HT-29 (cell line): ENCODE results near the gene GTF2IRD1. TPM values are rescaled to one million over a fixed set of nuclear protein-coding genes. Genes with fewer than 3 reads are reported as not detected.
"Not testable (repeated sequence)": the region's sequence is repeated elsewhere in the genome, so short reads cannot be mapped to it uniquely, and the experiment has no call there.

ENCODE experiments used
- DNase-seq: peaks from one replicate; pipeline ENCODE4 v3.0.0-alpha.2; 2015; ENCODE audit warnings: low spot score
- total RNA-seq: library from RNA; depleted of rRNA; stranded (reverse); fragments of >200 nt; shearing (Covaris generic); gene quantifications from 2 replicates; pipeline ENCODE4 v1.2.3, GENCODE V29; 2014; rRNA removed

Gene GTF2IRD1, protein sequence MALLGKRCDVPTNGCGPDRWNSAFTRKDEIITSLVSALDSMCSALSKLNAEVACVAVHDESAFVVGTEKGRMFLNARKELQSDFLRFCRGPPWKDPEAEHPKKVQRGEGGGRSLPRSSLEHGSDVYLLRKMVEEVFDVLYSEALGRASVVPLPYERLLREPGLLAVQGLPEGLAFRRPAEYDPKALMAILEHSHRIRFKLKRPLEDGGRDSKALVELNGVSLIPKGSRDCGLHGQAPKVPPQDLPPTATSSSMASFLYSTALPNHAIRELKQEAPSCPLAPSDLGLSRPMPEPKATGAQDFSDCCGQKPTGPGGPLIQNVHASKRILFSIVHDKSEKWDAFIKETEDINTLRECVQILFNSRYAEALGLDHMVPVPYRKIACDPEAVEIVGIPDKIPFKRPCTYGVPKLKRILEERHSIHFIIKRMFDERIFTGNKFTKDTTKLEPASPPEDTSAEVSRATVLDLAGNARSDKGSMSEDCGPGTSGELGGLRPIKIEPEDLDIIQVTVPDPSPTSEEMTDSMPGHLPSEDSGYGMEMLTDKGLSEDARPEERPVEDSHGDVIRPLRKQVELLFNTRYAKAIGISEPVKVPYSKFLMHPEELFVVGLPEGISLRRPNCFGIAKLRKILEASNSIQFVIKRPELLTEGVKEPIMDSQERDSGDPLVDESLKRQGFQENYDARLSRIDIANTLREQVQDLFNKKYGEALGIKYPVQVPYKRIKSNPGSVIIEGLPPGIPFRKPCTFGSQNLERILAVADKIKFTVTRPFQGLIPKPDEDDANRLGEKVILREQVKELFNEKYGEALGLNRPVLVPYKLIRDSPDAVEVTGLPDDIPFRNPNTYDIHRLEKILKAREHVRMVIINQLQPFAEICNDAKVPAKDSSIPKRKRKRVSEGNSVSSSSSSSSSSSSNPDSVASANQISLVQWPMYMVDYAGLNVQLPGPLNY
- total RNA-seq: 34.6 and 41.5 TPM in 2 replicates

DNA sequence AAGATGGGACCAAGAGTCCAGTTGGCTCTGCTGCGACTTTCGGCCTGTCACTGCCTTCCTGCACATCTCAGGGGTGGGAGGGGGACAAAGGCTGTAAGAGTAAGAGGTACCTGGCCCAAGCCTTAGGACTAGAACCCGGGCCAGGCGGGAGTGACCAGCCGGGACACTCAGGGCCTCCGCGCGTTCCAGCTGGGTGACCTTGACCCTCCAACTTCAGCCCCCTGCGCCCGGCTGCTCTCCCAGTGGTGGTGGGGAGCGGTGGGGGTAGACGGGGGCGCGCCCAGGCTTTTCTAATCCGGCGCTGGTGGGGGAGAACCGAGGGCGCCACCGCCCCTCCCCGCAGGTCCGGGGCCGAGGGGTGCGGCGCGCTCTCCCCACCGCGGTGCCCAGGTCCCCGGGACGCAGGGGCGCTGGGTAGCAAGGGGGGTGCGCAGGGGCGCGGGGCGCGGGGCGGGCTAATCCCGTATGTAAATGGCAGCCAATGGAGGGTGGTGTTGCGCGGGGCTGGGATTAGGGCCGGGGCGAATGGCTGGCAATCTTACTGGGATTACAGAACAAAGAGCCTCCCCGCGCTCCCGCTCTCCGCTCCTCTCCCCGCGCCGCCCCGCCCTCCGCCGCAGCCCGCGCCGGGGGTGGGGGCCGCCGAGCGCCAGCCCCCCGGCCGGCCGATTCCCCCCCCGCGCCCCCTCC, at the start of gene GTF2IRD1:
TSS of gene GTF2IRD1 (plus strand) at position 585 of the 690 bp plus-strand sequence. CDS start 54,175 bp downstream, outside the sequence.
- peak; percentile 50 for DNase-seq

DNA sequence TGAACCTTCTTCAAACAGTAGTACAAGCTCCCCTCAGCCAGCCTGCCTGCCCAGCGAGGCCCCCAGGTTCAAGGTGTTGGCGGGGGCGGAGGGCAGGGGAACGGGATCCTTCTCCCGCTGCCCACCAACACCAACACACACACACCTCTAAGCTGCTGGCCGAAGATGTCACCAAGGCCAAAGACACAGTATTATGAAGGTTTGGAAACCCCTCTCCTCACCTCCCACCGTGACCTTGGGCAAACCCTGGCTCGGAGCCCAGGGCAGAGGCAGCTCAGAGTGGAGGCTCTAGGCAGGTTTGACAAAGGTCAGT, 49.4 kb upstream of the GTF2IRD1 start:
- no peak for DNase-seq

DNA sequence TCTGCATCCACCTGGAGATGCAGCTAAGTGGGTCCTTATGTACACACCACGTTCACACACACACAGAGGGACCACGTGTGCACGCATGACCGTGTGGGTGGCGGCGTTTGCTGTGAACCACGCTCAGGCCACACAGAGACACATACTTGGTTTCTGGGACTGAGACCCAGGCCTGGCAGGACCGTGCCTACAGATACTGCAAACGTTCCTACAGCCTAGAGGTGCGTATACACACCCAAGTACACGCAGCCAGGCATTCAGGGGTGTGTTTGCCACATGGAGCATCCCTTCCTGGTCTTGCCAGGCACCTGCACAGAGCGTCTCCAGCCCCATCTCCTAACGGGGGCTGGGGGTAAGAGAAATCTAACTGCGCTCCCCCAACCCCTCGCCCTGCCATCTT, 49.0 kb upstream of the GTF2IRD1 start:
- no peak for DNase-seq

DNA sequence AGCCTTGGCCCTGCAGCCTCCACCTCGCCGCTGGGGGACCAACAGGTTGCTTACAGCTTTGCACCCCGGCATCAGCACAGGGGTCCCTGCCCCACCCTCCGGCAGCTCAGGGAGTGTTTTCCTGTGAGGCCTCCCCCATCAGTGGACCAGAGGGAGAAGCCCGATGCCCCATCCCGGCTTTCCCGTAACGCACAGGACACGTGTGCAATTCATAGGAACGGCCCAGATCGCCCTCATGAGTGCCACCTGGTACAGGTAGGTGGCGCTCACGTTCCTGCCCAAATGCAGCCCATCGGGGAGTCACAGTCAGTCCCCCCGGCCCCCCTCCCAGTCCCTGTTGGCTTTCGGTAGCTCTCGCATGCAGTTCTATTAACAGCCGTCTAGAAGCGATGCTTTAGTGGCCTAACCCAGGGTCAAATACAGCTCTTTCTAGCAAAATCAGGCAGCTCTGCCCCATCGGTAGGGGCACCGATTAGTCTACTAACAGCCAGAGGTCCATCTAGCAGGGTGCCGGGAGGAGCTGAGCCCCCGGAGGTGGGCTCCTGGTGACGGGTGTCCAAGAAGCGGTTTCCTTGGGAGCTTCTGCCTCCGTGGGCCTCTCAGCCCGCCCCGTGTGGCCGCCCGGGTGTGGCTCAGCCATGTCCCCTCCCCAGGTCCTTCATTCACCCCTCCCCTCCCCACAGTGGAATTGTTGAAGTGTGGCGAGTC, 48.4 kb upstream of the GTF2IRD1 start:
- peak; percentile 62 for DNase-seq

DNA sequence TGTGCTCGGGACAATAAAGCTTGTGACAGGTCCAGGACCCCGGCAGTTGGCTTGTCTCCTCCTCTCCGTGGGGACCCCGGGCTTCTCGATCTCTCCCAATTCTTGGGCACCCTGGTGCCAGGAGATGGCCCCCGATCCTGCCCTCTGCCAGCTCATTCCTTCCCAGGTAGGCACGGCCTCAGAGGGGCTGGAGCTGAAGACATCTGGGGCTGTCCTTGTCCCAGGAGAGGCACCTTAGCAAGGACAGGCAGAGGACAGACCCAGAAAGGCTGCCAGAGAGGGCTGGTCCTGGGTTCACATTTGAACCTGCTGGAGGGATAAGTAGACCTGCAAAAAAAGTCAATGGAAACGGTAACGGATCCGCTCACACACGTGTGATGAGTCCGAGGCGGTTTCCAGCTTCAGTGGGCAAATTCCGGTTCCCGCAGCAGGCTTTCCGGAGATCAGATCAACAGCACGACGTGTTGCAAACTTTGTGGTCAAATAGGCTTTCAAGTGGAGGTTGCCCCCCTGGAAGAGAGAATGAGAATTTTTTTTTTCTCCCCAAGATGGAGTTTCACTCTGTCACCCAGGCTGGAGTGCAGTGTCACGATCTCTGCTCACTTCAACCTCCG, 47.7 kb upstream of the GTF2IRD1 start:
- no peak for DNase-seq

DNA sequence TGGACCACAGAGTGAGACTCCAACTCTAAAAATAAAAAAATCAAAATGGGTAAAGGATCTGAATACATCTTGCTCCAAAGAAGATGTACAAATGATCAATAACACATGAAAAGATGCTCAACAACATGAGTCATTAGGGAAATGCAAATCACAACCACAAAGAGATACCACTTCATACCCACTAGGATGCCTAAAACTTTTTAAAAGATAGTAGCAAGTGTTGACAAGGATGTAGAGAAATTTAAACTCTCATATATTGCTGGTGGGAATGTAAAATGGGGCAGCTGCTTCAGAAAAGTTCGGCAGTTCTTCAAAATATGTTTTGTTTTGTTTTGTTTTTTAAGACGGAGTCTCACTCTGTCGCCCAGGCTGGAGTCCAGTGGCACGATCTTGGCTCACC, 45.7 kb upstream of the GTF2IRD1 start:
- DNase-seq: no peak

DNA sequence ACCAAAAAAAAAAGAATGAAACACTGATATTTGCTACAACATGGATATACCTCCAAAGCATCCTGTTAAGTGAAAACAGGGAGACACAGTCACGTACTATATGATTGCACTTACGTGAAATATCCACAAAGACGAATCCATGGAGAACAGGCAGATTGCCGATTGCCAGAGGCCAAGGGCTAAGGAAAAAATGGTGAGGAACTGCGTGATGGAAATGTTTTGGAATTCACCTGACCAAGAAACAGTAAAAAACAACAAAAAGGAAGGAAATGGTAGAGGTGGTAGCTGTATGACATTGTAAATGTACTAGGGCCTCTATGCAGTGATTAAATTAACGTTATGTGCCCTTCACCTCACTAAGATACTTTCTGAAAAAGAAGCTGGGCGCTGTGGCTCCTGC, 44.1 kb upstream of the GTF2IRD1 start:
- DNase-seq: no peak

DNA sequence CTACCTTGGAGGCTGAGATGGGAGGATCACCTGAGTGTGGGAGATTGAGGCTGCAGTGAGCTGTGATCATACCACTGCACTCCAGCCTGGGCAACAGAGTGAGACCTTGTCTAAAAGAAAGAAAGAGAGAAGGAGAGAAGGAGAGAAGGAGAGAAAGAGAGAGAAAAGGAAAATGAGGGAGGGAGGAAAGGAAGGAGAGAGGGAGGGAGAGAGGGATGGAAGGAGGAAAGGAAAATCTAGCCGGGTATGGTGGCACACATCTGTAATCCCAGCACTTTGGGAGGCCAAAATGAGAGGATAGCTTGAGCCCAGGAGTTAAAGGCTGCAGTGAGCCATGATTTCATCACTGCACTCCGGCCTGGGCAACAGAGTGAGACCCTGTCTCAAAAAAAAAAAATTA, 42.9 kb upstream of the GTF2IRD1 start:
- DNase-seq: no peak

DNA sequence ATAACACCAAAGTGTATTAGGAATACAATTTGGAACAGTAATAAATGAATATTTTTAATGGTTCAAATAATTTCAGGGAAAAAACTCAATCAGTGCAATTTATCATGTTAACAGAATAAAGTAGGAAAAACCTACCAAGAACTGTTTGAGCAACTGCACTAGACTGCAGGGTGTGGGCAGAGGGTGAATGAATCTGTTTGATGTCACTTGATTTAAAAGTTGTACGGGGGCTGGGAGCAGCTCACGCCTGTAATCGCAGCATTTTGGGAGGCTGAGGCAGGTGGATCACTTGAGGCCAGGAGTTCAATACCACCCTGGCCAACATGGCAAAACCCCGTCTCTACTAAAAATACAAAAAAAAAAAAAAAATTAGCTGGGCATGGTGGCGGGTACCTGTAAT, 42.1 kb upstream of the GTF2IRD1 start:
- not testable (repeated sequence) for DNase-seq

DNA sequence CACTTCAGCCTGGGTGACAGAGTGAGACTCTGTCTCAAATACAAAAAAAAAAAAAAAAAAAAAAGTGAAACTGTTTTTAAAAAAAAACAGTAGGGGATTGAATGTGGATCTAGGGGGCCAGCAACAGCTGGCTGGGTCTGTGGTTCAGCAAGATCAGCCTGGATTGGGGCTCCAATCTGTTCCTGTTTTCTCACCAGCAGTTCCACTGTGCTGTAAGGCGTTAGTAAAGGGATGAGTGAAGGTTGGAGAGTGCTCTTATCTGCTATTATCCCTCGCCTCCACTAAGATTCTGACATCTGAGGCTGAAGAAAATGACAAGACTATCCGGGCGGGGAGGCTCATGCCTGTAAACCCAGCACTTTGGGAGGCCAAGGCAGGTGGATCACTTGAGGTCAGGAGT, 41.6 kb upstream of the GTF2IRD1 start:
- no peak for DNase-seq

DNA sequence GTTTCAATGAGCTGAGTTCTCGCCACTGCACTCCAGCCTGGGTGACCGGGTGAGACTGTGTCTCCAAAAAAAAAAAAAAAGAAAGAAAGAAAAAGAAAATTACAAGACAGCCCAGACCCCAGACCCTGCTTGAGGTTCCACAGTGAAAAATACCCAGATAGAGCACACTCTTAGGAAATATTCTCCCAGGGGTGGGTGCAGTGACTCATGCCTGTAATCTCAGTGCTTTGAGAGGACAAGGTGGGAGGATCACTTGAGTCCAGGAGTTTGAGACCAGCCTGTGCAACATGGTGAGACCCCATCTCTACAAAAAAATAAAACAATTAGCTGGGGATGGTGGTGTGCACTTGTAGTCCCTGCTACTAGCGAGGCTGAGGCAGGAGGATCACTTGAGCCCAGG, 41.1 kb upstream of the GTF2IRD1 start:
- DNase-seq: no peak

DNA sequence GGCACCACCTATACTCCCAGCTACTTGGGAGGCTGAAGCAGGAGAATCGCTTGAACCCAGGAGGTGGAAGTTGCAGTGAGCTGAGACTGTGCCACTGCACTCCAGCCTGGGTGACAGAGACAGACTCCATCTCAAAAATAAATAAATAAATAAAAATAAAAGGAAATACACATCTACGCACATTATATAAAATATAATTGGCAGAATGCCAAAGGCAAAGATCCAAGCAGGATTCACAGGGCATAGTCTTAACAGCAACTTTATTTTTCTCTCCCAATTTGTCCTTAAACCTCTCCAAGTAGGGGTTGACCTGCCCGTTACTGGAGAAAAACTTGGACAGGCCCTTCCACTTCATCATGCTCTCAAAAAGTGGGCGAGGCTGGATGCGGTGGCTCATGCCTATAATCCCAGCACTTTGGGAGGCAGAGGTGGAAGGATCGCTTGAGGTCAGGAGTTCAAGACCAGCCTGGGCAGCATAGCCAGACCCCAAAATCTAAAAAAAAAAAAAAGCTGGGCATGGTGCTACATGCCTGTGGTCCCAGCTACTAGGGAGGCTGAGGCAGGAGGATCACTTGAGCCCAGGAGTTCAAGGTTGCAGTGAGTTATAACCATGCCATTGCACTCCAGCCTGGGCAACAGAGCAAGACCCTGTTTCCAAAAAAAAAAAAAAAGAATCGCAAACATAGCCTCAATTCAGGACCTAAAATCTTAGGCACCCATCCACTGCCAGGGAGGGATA, 38.9 kb upstream of the GTF2IRD1 start:
- DNase-seq: not testable (repeated sequence)

DNA sequence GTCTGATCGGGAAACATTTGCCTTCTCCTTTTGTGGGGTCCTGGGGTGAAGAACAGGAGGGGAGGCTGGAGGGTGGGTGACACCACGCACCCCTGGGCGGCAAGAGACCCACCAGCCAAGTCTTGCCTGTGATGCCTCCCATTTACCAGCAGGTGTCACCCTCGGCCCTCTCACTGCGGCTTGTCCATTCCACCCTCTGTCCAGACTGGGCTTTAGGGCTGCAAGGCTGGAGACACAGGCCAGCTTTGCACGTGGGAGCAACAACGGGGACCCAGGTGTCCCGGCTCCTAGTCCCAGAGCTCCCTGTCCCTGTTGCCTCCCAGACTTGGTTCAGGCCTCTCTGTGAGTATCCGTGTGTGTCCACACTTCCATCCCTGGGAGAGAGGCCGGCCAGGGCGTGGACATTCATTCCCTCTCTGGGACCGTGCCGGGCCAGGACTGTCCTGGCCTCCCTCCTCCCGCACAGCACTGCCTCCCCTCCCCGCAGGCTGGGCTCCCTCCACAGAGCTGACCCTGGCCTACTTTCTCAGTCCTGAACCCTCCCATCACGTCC, 36.2 kb upstream of the GTF2IRD1 start:
- DNase-seq: peak; percentile 94

DNA sequence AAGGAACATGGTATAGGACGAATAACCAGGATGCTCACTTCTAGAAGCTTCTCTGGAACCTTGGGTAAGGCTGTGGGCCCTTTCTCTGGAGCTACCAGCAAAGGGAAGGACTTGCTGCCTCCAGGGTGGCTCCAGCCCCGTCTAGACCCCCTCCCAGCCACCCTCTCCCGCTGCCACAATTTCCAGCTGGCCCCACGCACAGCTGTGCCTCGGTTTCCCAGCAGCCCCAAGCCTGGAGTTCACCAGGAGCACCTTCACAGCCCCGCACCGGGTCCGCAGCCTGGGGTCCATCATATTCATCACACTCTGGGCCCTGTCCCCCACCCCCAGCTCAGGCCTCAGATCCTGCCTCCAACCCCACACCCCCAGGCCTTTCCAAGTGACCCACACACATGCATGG, 35.6 kb upstream of the GTF2IRD1 start:
- DNase-seq: no peak

DNA sequence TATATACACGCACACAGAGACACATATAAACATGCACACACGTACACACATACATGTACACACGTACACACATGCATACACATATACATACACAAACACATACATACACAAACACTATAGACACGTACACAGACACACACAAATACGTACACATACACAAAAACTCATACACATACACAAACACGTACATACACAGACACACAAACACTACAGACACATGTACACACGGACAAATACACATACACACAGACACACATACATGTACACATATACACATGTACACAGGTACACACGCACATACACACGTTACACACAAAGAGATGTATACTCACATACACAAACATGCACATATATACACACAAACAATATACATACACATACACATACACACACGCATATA, 35.2 kb upstream of the GTF2IRD1 start:
- DNase-seq: no peak

DNA sequence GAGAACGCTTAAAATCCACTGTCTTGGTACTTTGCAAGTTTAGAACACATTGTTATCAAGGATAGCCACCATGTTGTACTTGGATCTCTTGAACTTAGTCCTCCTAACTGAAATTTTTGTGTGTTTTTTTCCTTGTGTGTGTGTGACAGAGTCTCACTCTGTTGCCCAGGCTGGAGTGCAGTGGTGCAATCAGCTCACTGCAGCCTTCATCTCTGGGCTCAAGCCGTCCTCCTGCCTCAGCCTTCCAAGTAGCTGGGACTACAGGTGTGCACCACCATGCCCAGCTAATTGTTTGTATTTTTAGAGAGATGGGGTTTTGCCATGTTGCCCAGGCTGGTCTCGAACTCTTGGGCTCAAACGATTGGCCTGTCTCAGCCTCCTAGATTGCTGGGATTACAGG, 34.5 kb upstream of the GTF2IRD1 start:
- DNase-seq: not testable (repeated sequence)

DNA sequence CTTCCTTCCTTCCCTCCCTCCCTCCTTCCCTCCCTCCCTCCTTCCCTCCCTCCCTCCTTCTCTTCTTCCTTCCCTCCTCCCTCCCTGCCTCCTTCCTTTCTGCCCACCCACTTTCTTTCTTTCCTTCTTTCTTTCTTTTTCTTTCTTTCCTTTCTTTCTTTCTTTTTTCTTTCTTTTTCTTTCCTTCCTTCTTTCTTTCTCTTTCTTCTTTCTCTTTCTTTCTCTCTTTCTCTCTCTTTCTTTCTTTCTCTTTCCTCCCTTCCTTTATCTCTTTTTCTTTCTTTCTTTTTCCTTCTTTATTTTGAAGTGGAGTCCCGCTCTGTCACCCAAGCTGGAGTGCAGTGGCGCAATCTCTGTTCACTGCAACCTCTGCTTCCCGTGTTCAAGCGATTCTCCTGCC, 33.7 kb upstream of the GTF2IRD1 start:
- DNase-seq: no peak

DNA sequence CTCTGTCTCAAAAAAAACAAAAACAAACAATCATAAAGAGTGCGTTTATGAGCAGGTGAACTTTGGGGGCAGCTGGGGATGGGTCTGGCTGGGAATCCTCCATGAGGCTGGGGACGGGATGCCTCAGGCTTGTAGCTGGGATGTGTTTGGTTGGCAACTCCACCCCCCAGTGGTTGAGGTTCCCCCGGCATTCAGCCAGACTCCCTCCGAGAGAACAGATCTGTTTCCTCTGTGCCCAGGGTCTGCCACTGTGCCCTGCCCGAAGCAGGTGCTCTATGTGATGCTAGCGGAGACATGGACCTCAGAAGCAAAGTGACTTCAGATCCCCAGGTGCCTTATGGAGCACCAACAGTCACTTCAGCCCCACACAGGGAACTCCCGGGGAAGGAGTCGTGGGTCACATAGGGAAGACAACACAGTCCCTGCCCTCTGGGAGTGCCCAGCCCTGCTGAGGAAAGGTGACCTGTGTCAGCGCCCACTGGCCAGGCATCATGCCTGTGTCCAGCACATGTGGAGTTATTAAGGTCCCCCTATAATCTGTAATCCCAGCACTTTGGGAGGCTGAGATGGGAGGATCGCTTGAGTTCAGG, 29.3 kb upstream of the GTF2IRD1 start:
- DNase-seq: no peak

DNA sequence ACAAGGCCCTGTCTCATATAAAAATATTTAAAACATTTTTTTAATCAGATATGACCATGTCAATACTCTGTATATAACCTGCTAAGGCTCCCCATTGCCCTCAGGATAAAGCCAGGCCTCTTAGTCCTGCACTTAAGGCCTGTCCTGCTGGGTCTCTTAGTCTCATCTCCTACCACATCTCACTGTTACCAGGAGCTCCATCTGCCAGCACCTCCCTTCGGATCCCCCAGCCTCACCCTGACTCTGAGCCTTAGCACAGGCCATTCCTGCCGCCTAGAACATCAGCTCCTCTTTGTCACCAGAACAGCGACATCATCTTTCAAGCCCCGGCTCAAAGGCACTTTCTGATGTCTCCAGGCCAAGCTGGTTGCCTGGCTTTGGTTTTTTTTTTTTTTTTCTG, 25.7 kb upstream of the GTF2IRD1 start:
- no peak for DNase-seq
